Measurements from ENCODE around the gene FXYD4.

- TF ChIP-seq POLR2A (IDR thresholded peaks at IDR 0.05; ENCODE audit: low read depth, low read length) (no peak), TAF1 (IDR thresholded peaks at IDR 0.05; ENCODE audit: low read depth, low read length) (no peak), POLR2AphosphoS5 (IDR thresholded peaks at IDR 0.05; ENCODE audit: low read depth, low read length) (no peak), SPI1 (IDR thresholded peaks at IDR 0.05; ENCODE audit: low read depth, low read length) (no peak), PAX5 (IDR thresholded peaks at IDR 0.05; ENCODE audit: insufficient read depth, low read length, severe bottlenecking) (no peak), POU2F2 (IDR thresholded peaks at IDR 0.05; ENCODE audit: low read depth, low read length) (no peak)
Observed at GRCh38 chr10:43365001-43365400, 6.4 kb upstream of the FXYD4 start.
